Ureter (tissue), 1 donor: ENCODE data around the gene ADAMTS6. TPM values are rescaled to one million over a fixed set of nuclear protein-coding genes. Genes with fewer than 3 reads are reported as not detected.
"Not testable (repeated sequence)": the region's sequence is repeated elsewhere in the genome, so short reads cannot be mapped to it uniquely, and the experiment has no call there.

Experiments
- DNase-seq: peaks from one replicate; pipeline ENCODE4 v3.0.0-alpha.2; 2020; ENCODE audit warnings: low spot score
- total RNA-seq: library from RNA; stranded (reverse); gene quantifications from one replicate; pipeline ENCODE4 v1.2.4, GENCODE V29; 2023
- donor health status: DM: yes; HTN: yes; CAD: no.

Gene ADAMTS6, protein sequence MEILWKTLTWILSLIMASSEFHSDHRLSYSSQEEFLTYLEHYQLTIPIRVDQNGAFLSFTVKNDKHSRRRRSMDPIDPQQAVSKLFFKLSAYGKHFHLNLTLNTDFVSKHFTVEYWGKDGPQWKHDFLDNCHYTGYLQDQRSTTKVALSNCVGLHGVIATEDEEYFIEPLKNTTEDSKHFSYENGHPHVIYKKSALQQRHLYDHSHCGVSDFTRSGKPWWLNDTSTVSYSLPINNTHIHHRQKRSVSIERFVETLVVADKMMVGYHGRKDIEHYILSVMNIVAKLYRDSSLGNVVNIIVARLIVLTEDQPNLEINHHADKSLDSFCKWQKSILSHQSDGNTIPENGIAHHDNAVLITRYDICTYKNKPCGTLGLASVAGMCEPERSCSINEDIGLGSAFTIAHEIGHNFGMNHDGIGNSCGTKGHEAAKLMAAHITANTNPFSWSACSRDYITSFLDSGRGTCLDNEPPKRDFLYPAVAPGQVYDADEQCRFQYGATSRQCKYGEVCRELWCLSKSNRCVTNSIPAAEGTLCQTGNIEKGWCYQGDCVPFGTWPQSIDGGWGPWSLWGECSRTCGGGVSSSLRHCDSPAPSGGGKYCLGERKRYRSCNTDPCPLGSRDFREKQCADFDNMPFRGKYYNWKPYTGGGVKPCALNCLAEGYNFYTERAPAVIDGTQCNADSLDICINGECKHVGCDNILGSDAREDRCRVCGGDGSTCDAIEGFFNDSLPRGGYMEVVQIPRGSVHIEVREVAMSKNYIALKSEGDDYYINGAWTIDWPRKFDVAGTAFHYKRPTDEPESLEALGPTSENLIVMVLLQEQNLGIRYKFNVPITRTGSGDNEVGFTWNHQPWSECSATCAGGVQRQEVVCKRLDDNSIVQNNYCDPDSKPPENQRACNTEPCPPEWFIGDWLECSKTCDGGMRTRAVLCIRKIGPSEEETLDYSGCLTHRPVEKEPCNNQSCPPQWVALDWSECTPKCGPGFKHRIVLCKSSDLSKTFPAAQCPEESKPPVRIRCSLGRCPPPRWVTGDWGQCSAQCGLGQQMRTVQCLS (N-terminal part only)
- total RNA-seq: 2.6 TPM

DNA sequence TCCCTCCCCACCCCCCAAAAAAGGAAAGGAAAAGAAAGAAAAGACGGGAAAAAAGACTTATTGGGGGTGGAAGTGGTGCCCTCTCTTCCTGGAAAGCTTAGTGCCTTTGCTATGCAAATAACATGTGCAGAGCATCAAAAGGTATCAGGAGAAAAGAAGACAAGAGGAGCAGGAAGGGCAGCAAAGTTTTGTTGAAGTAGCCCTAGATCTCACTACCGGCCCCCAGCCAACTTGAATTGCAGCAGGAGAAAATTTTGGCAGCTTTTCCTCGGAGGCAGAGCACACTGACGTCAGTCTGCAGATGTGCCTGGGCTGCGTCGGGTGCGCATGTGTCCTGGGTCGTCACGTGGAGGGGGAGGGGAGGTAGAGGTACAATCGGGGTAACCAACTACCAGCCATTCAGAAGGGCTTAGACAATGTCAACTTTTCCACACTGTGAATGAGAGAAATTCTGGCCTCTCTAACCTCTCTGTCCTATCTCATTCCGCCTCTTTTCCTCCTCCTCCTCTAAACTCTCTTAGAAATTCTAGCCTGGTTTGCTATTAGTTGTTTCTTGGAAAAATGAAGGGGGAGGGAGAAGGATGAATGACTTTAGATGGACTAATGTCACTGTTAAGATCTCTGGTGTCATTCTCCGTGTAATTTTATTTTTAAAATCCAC, at the start of gene ADAMTS6:
ADAMTS6 (minus strand) TSS at position 286 of the 661 bp plus-strand sequence. CDS start 8,247 bp downstream, outside the sequence.
- peak; percentile 91 for DNase-seq

- no peak for DNase-seq
Measured at GRCh38 chr5:65530904-65531303, 49.2 kb upstream of the ADAMTS6 start.

GRCh38 chr5:65525726-65526125, 44.0 kb upstream of the ADAMTS6 start:
- DNase-seq: no peak

DNA sequence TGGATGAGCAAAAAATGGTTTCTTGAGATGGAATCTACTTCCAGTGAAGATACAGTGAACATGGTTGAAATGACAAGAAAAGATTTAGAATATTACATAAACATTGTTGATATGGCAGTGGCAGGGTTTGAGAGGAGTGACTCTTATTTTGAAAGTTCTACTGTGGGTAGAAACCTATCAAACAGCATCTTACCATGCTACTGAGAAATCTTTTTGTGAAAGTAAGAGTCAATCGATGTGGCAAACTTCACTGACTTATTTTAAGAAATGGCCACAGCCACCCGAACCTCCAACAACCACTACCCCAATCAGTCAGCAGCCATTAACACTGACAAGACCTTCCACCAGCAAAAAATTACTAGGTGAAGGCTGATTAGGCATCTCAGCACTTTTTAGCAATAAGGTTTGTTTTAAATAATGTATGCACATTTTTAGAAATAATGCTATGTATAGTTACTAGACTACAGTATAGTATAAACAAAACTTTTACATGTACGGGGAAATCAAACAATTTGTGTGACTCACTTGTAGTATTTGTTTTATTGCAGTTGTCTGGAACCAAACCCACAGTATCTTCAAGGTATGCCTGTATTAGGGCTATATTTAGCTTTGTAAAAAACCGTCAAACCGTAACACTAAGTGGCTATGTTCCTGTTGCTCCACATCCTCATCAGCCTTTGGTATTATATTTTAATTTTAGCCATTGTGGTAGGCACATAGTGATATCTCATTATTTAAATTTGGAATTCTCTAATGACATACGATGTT, 30.6 kb upstream of the ADAMTS6 start:
- DNase-seq: no peak

DNA sequence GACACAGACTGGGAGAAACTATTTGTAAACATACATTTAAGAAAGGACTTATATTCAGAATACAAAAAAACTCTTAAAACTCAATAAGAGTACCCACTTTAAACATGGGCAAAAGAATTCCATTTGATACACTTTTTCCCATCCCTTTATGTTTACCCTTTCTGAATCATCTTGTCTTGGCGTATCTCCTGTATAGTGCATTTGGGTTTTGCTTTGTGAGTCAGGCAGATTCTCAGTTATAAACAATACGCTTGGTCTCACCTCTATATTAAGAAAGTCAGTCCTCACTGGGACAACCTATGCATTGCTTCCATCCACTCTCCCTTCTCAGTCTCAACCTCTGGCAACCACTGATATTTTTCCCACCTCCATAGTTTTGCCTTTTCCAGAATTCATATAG, 27.3 kb upstream of the ADAMTS6 start:
- no peak for DNase-seq

- no peak for DNase-seq
Measured at GRCh38 chr5:65506961-65507360, 25.2 kb upstream of the ADAMTS6 start.

GRCh38 chr5:65489119-65489518, 7.4 kb upstream of the ADAMTS6 start:
- no peak for DNase-seq

DNA sequence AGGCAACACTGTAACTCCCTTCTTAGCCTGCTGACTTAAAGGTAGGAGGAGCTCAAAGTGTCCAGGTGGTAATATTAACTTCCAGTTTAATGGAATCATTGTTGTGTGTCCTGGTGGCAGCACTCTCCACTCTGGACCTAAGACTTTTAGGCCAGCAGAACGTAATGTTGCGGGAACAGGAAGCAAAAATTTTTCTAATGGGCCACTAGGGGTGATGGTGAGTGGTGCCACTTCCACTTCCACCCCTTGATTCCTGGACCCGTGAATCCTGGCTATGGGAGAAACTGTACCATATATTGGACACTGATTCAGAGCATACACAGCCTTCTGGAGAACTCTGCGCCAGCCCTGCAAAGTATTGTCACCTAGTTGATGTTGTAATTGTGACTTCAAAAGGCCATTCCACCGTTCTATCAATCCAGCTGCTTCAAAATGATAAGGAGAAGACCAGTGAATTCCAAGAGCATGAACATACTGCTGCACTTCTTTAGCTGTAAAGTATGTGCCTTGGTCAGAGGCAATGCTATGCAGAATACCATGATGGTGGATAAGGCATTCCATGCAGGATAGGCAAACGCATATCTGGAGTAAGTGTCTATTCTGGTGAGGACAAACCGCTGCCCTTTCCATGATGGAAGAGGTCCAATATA, 6.4 kb upstream of the ADAMTS6 start:
- DNase-seq: not testable (repeated sequence)

DNA sequence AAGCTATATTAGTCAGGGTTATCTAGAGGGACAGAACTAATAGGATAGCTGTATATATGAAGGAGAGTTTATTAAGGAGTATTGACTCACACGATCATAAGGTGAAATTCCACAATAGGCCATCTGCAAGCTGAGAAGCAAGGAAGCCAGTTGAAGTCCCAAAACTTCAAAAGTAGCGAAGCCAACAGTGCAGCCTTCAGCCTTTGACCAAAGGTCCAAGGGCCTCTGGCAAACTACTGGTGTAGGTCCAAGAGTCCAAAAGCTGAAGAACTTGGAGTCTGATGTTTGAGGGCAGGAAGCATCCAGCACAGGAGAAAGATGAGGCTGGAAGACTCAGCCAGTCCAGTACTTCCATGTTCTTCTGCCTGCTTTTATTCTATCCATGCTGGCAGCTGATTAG, 5.1 kb upstream of the ADAMTS6 start:
- not testable (repeated sequence) for DNase-seq

GRCh38 chr5:65485405-65485804, 3.7 kb upstream of the ADAMTS6 start:
- no peak for DNase-seq

DNA sequence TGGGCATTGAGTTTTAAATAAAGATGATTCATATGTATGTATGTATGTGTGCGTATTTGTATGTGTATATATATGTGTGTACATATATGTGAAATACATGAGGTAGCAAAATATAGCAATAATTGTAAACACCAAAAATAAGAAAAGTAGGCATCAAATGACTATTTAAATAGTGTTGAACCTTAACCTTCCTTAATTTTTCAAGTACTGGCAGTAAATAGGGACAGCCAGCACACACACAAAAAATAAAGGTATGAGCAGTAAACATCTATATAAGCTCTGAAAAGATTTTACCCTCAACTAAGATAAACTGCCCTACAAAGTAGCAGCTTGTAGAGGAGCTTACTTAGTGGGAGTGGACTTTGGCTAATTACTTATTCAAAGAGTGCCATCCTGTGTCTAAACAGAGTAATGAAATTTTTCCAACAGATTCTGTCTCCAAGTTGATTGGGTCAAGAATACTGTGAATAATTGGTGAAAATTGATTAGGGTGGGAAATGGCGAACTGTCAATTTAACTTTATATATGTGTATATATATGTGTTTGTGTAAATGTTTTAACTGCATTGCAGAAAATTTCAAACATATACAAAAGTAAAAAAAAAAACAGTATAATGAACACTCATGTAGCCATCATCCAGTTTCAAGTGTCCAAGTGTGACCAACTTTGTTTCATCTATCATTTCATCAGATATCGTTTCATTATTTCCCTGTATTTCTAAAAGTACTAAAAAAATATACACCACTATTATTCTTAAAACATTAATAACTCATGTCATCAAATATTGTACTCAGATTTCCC, 2.0 kb upstream of the ADAMTS6 start:
- no peak for DNase-seq

DNA sequence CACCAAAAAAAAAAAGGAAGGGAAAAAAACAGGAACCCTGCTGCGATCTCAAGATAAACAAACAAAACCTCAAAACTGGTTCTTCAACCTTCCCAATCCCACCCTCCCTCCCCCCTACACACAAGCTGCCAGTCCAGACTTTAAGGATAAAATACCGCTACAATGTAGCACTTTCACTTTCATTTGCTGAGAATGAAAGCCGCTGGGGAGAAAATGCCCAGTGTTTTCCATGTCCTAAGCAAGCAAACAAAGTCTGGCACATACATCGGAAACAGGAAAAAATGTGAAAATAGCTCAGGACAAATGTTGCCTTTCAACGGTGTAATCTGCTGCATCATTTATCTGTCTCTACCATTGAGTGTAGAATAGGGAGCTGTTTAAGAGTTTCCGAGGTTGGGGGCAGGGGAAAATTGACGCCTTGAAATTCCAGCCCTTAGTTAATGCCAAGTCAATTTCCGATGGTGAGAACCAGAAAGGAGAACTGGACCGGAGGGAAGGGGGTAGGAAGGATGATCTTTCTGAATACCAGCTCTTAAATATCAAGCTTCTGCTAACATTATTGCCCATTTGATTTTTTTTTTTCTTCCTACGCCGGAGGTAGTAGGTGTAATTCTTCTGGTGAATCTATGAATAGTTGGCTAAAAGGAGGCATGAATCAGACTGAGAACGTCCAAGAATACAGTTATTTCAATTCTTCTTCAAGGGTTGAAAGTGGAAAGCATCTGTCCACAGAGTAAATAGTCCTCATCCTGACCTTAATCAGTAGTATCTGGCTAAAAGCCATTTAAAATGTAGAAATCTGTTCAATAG, 1.2 kb upstream of the ADAMTS6 start:
- DNase-seq: no peak

GRCh38 chr5:65482296-65482735, 596 bp upstream of the ADAMTS6 start:
- DNase-seq: no peak

DNA sequence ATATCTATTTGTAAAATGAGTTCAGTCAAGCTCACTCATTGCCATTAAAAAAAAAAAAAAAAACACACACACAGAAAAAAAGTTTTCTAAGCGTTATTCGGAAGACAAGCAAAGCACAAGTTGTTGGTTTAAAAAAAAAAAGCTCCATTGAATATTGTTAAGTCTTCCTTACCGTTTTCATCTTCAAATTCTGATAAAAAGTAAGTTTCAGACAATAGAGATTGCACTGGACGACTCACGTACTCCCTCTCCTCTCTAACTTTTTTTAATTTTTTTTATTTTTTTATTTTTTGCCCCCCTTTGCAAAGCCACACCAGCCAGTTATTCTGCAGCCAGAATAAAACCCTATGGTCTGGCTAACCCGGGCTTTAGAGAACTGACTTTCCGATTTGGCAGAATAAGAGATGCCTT, 544 bp downstream of the ADAMTS6 start:
- no peak for DNase-seq

GRCh38 chr5:65480306-65480865, 1.3 kb downstream of the ADAMTS6 start:
- DNase-seq: peak; percentile 65

- no peak for DNase-seq
Measured at GRCh38 chr5:65479527-65479926, 2.2 kb downstream of the ADAMTS6 start.

DNA sequence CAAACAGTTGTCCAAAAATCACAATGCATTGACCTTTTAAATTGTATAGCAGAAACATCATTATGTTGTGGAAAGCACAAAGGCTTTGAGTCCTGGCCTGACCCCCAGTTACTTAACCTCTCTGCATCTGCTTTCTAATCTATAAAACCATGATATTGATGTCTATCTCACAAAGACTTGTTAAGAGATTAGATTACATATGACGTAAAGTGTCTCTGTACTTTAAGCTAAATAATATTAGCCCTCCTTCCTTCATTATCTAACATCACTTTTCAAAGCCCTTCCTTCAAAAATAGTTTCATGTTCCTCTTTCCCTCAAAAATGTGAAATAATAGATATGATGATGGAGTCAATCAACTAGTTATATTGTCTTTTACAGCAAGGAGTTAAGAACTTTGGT, 3.4 kb downstream of the ADAMTS6 start:
- no peak for DNase-seq

DNA sequence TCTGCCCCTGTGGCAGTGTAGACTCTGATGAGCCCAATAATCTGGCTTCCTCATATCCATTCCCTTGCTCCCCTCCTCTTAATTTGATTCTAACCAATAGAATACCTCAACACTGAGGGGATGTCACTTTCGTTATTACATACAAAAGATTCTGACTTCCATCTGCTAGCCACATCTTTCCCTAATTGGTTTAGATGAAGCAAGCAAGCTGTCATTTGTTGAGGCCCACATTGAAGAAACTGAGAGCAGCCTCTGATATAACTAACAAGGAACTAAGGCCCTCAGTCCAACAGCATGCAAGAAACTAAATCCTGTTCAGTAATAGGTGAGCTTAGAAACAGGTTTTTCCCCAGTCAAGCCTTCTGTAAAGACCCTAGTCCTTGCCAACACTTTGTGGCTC, 5.8 kb downstream of the ADAMTS6 start:
- no peak for DNase-seq
